GM23338 (cell line): ENCODE data around the gene CDH12. TPM values are rescaled to one million over a fixed set of nuclear protein-coding genes. Genes with fewer than 3 reads are reported as not detected.

ENCODE experiments used
- ATAC-seq: fragments of 200-7000 bp; cut with Tn5 transposase; 3 replicates; pipeline ENCODE4 v1.9.1; 2020
- DNase-seq: peaks from one replicate; pipeline ENCODE4 v3.0.0-alpha.2; 2015; ENCODE audit warnings: low spot score
- H2AFZ ChIP-seq: fragments of 200-600 bp; sonication (generic); 2 replicates; pipeline ENCODE4 v1.8.0; 2016; ENCODE audit warnings: antibody characterized with exemption, mild to moderate bottlenecking, moderate library complexity
- H3F3A ChIP-seq: fragments of 200-600 bp; sonication (generic); replicated peaks from 2 replicates; pipeline ENCODE4 v1.8.0; 2017; ENCODE audit warnings: antibody characterized with exemption, mixed run types, low read depth
- H3K27ac ChIP-seq: fragments of 200-600 bp; sonication (generic); 2 replicates; pipeline ENCODE4 v1.6.1; 2016; ENCODE audit warnings: low read depth
- H3K27me3 ChIP-seq: fragments of 200-600 bp; sonication (generic); 2 replicates; pipeline ENCODE4 v1.8.0; 2016; ENCODE audit warnings: mild to moderate bottlenecking, mixed run types, moderate library complexity; ENCODE audit not compliant: insufficient read depth
- H3K36me3 ChIP-seq: fragments of 200-600 bp; sonication (generic); 2 replicates; pipeline ENCODE4 v1.8.0; 2016; ENCODE audit warnings: mild to moderate bottlenecking; ENCODE audit not compliant: insufficient read depth
- H3K4me1 ChIP-seq: fragments of 200-600 bp; sonication (generic); 2 replicates; pipeline ENCODE4 v1.8.0; 2016; ENCODE audit warnings: mild to moderate bottlenecking, moderate library complexity; ENCODE audit not compliant: insufficient read depth
- H3K4me2 ChIP-seq: fragments of 200-600 bp; sonication (generic); 2 replicates; pipeline ENCODE4 v1.7.1; 2017; ENCODE audit warnings: mixed run types
- H3K4me3 ChIP-seq: fragments of 200-600 bp; sonication (generic); 2 replicates; pipeline ENCODE4 v1.6.1; 2016; ENCODE audit warnings: mixed run types
- H3K79me2 ChIP-seq: fragments of 200-600 bp; sonication (generic); replicated peaks from 2 replicates; pipeline ENCODE4 v1.8.0; 2017; ENCODE audit warnings: mild to moderate bottlenecking; ENCODE audit not compliant: insufficient read depth
- H3K9me2 ChIP-seq: fragments of 200-600 bp; sonication (generic); 2 replicates; pipeline ENCODE4 v1.8.0; 2017; ENCODE audit not compliant: insufficient read depth
- H4K20me1 ChIP-seq: fragments of 200-600 bp; sonication (generic); replicated peaks from 2 replicates; pipeline ENCODE4 v1.8.0; 2017; ENCODE audit warnings: mild to moderate bottlenecking; ENCODE audit not compliant: insufficient read depth
- H3K27ac Mint-ChIP-seq: 2 replicates; pipeline ENCODE4 v1.8.0; 2020; ENCODE audit warnings: inconsistent platforms, mild to moderate bottlenecking, moderate library complexity, mixed read lengths
- H3K27me3 Mint-ChIP-seq: 3 replicates; pipeline ENCODE4 v1.8.0; 2022; ENCODE audit warnings: low read depth, mild to moderate bottlenecking, moderate library complexity, mixed read lengths, inconsistent platforms; ENCODE audit not compliant: insufficient read depth, poor library complexity
- H3K36me3 Mint-ChIP-seq: 3 replicates; pipeline ENCODE4 v1.8.0; 2021; ENCODE audit warnings: low read depth, mild to moderate bottlenecking, inconsistent platforms, moderate library complexity, mixed read lengths
- H3K4me1 Mint-ChIP-seq: 3 replicates; pipeline ENCODE4 v1.8.0; 2020; ENCODE audit warnings: mild to moderate bottlenecking, inconsistent platforms, mixed read lengths
- H3K4me3 Mint-ChIP-seq: 3 replicates; pipeline ENCODE4 v1.8.0; 2021; ENCODE audit warnings: moderate library complexity, mild to moderate bottlenecking, inconsistent platforms, mixed read lengths
- H3K9me3 Mint-ChIP-seq: 3 replicates; pipeline ENCODE4 v1.8.0; 2020; ENCODE audit warnings: moderate library complexity, mild to moderate bottlenecking, inconsistent platforms, mixed read lengths
- CREB1 ChIP-seq: fragments of 250-450 bp; sonication (Bioruptor Pico); IDR thresholded peaks from 2 replicates; pipeline ENCODE4 v1.5.0; 2020; ENCODE audit warnings: low read depth, mild to moderate bottlenecking, moderate library complexity
- CTCF ChIP-seq, 2 experiments: fragments of 200-600 bp in 1 of 2; sonication (generic) in 1 of 2; conservative IDR thresholded peaks; 2 replicates each; pipeline versions ENCODE4 v1.5.1 to v1.6.1; 2016 to 2017; ENCODE audit warnings: antibody characterized with exemption in 2 of 2, low read depth in 2 of 2, mild to moderate bottlenecking in 2 of 2, moderate library complexity in 1 of 2
- ETS1 ChIP-seq: IDR thresholded peaks from 2 replicates; pipeline ENCODE4 v1.6.1; 2016; ENCODE audit warnings: antibody characterized with exemption
- EZH2 ChIP-seq: fragments of 200-600 bp; sonication (generic); IDR thresholded peaks from one replicate; pipeline ENCODE4 v1.8.0; 2017; ENCODE audit warnings: antibody characterized with exemption, mild to moderate bottlenecking, low read depth; ENCODE audit not compliant: unreplicated experiment
- EZH2phosphoT487 ChIP-seq: fragments of 200-600 bp; sonication (generic); IDR thresholded peaks from one replicate; pipeline ENCODE4 v1.8.1; 2018; ENCODE audit warnings: antibody characterized with exemption; ENCODE audit not compliant: unreplicated experiment
- JUNB ChIP-seq: IDR thresholded peaks from one replicate; pipeline ENCODE4 v1.6.1; 2016; ENCODE audit warnings: antibody characterized with exemption; ENCODE audit not compliant: unreplicated experiment
- NANOG ChIP-seq: IDR thresholded peaks from 2 replicates; pipeline ENCODE4 v1.6.1; 2016; ENCODE audit warnings: antibody characterized with exemption, borderline replicate concordance
- POLR2AphosphoS5 ChIP-seq: IDR thresholded peaks from 2 replicates; pipeline ENCODE4 v1.6.1; 2016; ENCODE audit warnings: antibody characterized with exemption, low read depth
- REST ChIP-seq: IDR thresholded peaks from one replicate; pipeline ENCODE4 v1.6.1; 2018; ENCODE audit warnings: antibody characterized with exemption; ENCODE audit not compliant: unreplicated experiment
- STAT1 ChIP-seq: IDR thresholded peaks from one replicate; pipeline ENCODE4 v1.6.1; 2016; ENCODE audit warnings: antibody characterized with exemption; ENCODE audit not compliant: unreplicated experiment
- ZNF114 ChIP-seq: fragments of 250-450 bp; sonication (Bioruptor Pico); IDR thresholded peaks from 2 replicates; pipeline ENCODE4 v1.5.0; 2020; ENCODE audit warnings: mild to moderate bottlenecking, moderate library complexity
- ZNF331 ChIP-seq: fragments of 250-450 bp; sonication (Bioruptor Pico); IDR thresholded peaks from 2 replicates; pipeline ENCODE4 v1.5.0; 2020; ENCODE audit warnings: low read depth, mild to moderate bottlenecking, moderate library complexity
- ZNF462 ChIP-seq: fragments of 250-450 bp; sonication (Bioruptor Pico); IDR thresholded peaks from 2 replicates; pipeline ENCODE4 v1.5.0; 2020; ENCODE audit warnings: mild to moderate bottlenecking, moderate library complexity
- polyA plus RNA-seq: library from polyadenylated mRNA; unstranded; fragments of >200 nt; fragmentation: Nextera tagmentation; extraction: Ambion mirVana; gene quantifications from 2 replicates; pipeline ENCODE4 v1.2.1, GENCODE V29; 2016
- total RNA-seq: library from RNA; depleted of rRNA; stranded (reverse); fragments of >200 nt; shearing (Covaris generic); gene quantifications from 2 replicates; pipeline ENCODE4 v1.2.3, GENCODE V29; 2014

Gene CDH12
- total and polyA plus RNA-seq, 2 experiments from 2014 or later, result not detected

GRCh38 chr5:21701317-21701716 is 1151.8 kb downstream of the CDH12 start:
- Histone ChIP-seq H3K36me3 (no peaks in the 10 kb centered on the region), H2AFZ (no peak overlapping the region), H3K4me3 (no peak overlapping the region), H3K9me2 (no peaks in the 10 kb centered on the region), H3F3A (no peaks in the 10 kb centered on the region), H4K20me1 (no peaks in the 10 kb centered on the region), H3K27ac (no peak overlapping the region), H3K79me2 (no peaks in the 10 kb centered on the region), H3K4me1 (no peaks in the 10 kb centered on the region), H3K4me2 (no peak overlapping the region), H3K27me3 (no peaks in the 10 kb centered on the region)
- peaks cover 3% of the 10 kb centered on the region; the same call in 2 of the 3 replicates for H3K9me3 Mint-ChIP-seq
- DNase-seq (no peak), ATAC-seq (no peak)
- H3K27ac Mint-ChIP-seq, result no peak overlapping the region
- H3K27me3 Mint-ChIP-seq, result peaks cover 2% of the 10 kb centered on the region
- no peak for TF ChIP-seq ZNF462 (CRISPR knock-in tag)
- TF ChIP-seq JUNB, result no peak
- TF ChIP-seq EZH2phosphoT487, result no peak
- TF ChIP-seq ZNF331 (CRISPR knock-in tag), result no peak
- TF ChIP-seq ZNF114 (CRISPR knock-in tag), result no peak
- TF ChIP-seq REST, result no peak
- no peak for TF ChIP-seq EZH2
- TF ChIP-seq NANOG, result no peak
- TF ChIP-seq POLR2AphosphoS5, result no peak
- TF ChIP-seq CREB1 (CRISPR knock-in tag), result no peak
- TF ChIP-seq CTCF (conservative IDR thresholded peaks at IDR 0.05; ENCODE audit: low read depth in 2 of 2), result no peak
- no peak for TF ChIP-seq ETS1
- no peak for TF ChIP-seq STAT1
- H3K36me3 Mint-ChIP-seq, result no peaks in the 10 kb centered on the region
- H3K4me3 Mint-ChIP-seq, result no peak overlapping the region
- H3K4me1 Mint-ChIP-seq, result no peaks in the 10 kb centered on the region
